T-helper 2 cell treated with Interferon-gamma antibody and Interleukin-4, amounts not matched to agents 5 μg/mL and 100 μg/mL, for 36 hours (primary cell): Measurements from ENCODE around the gene ALCAM.
"Not testable (repeated sequence)": the region's sequence is repeated elsewhere in the genome, so short reads cannot be mapped to it uniquely, and the experiment has no call there.

Source experiments
- DNase-seq: peaks from one replicate; pipeline ENCODE4 v3.0.0; 2021; ENCODE audit warnings: low spot score
- H3K27ac Mint-ChIP-seq: one replicate; pipeline ENCODE4 v1.8.0; 2021; ENCODE audit warnings: mild to moderate bottlenecking, mixed read lengths
- H3K27me3 Mint-ChIP-seq: one replicate; pipeline ENCODE4 v1.8.0; 2021; ENCODE audit warnings: low read depth, mixed read lengths
- H3K36me3 Mint-ChIP-seq: one replicate; pipeline ENCODE4 v1.8.0; 2021; ENCODE audit warnings: low read depth, mixed read lengths
- H3K4me1 Mint-ChIP-seq: one replicate; pipeline ENCODE4 v1.8.0; 2021; ENCODE audit warnings: low read depth, mixed read lengths
- H3K4me3 Mint-ChIP-seq: one replicate; pipeline ENCODE4 v1.8.0; 2022; ENCODE audit warnings: mild to moderate bottlenecking, moderate library complexity, mixed read lengths
- H3K9me3 Mint-ChIP-seq: one replicate; pipeline ENCODE4 v1.8.0; 2021; ENCODE audit warnings: mixed read lengths

The ALCAM gene

DNA sequence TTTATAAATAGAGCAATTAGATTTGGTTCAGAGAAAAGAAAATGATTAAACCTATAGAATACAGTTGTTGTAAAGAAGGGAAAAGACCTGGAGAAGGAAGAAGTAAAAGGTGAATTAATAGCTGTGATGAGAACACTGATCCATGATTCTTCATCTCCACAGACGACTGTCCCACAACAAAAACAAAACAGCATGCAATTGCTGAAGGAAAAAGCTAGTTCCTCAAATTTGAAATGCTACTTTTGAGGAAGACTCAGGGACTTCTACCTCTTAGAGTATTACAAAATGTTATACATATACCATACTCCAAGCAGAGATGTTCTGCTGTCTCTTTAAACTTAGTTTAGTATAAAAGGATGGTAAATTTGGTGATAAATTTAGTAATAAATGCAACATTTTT, 21.5 kb downstream of the ALCAM start:
- no peak overlapping the region for H3K27ac Mint-ChIP-seq
- no peak overlapping the region for H3K4me3 Mint-ChIP-seq
- peaks cover under 1% of the 10 kb centered on the region for H3K4me1 Mint-ChIP-seq
- H3K27me3 Mint-ChIP-seq: no peaks in the 10 kb centered on the region
- H3K9me3 Mint-ChIP-seq: peaks cover 20% of the 10 kb centered on the region
- no peak for DNase-seq
- no peaks in the 10 kb centered on the region for H3K36me3 Mint-ChIP-seq

DNA sequence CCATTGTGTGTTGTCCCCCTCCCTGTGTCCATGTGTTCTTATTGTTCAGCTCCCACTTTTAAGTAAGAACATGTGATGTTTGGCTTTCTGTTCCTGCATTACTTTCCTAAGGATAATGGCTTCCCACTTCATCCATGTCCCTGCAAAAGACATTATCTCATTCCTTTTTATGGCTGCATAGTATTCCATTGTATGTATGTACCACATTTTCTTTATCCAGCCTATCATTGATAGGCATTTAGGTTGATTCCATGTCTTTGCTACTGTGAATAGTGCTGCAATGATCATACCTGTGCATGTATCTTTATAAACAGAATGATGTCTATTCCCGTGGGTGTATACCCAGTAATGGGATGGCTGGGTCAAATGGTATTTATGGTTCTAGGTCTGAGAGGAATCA, 23.1 kb downstream of the ALCAM start:
- not testable (repeated sequence) for H3K36me3 Mint-ChIP-seq, H3K27me3 Mint-ChIP-seq, H3K4me3 Mint-ChIP-seq, H3K27ac Mint-ChIP-seq, H3K4me1 Mint-ChIP-seq, DNase-seq
- peaks cover 19% of the 10 kb centered on the region for H3K9me3 Mint-ChIP-seq

DNA sequence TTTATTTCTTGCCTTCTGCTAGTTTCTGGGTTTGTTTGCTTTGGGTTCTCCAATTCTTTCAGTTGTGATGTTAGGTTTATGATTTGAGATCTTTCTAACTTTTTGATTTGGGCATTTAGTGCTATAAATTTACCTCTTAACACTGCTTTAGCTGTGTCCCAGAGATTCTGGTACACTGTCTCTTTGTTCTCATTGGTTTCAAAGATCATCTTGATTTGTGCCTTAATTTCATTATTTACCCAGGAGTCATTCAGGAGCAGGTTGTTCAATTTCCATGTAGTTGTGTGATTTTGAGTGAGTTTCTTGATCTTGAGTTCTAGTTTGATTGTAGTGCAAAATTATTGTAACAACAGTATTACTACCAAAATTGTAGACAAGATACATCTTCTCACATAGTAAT, 25.9 kb downstream of the ALCAM start:
- H3K4me1 Mint-ChIP-seq, H3K4me3 Mint-ChIP-seq, H3K27me3 Mint-ChIP-seq, H3K36me3 Mint-ChIP-seq, H3K27ac Mint-ChIP-seq, DNase-seq: not testable (repeated sequence)
- peaks cover 19% of the 10 kb centered on the region for H3K9me3 Mint-ChIP-seq

DNA sequence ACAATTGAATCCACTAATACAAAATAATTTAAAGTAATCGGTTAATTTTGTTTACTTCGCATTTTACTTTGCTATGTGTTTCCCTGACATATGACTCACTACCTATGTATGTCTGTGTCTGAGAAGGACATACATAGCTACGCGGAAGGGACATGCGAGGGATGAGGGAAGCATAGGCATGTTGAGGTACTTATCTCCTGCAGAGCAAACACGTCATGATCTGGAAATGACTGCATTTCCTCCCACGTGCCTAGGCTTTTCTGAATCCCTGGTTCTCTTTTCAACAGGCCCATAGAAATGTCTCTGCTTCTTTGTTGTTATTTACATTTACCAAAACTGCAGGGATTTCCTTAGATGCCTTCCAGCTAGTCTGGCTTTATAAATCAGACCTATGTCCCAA, 27.5 kb downstream of the ALCAM start:
- DNase-seq: no peak
- H3K36me3 Mint-ChIP-seq: no peaks in the 10 kb centered on the region
- no peak overlapping the region for H3K4me3 Mint-ChIP-seq
- H3K27ac Mint-ChIP-seq: no peak overlapping the region
- no peaks in the 10 kb centered on the region for H3K4me1 Mint-ChIP-seq
- no peaks in the 10 kb centered on the region for H3K27me3 Mint-ChIP-seq
- H3K9me3 Mint-ChIP-seq: peaks cover 19% of the 10 kb centered on the region

DNA sequence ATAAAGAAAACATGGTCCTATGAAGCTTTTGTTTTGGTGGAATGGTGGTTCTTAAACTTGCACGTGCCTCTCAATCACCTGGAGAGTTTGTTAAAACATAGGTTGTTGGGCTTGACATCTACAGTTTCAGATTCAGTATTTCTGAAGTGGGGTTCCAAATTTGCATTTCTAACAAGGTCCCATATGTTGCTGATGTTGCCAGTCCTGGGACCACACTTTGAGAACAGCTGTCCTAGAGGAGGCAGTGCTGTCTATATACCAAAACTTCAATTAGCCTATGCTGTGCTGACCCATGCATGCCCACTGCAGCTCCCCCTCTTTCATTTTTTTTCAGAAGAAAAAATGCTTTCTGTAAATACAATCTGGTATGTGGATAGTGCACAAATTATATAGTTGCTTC, 31.3 kb downstream of the ALCAM start:
- Mint-ChIP-seq H3K4me1 (no peaks in the 10 kb centered on the region), H3K27me3 (no peaks in the 10 kb centered on the region), H3K9me3 (peaks cover 11% of the 10 kb centered on the region), H3K36me3 (no peaks in the 10 kb centered on the region), H3K4me3 (no peak overlapping the region), H3K27ac (no peak overlapping the region)
- no peak for DNase-seq

DNA sequence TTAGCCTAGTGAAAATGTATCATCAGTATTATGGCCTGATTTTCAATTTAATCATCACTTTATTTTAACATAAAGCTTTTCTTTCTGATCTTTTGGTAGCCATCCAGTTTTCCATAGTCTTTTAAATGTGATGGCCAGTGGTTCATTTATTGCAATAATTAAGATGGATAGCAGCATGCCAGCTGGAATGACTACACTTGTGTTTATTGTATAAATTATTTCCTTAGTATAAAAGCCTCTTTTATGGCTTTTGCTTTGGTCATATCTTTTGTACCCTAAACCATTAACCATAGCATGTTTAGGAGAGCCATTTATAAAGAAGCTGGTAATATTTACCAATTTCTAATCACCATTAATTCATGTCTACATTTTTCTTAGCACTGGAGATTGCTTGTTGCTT, 31.7 kb downstream of the ALCAM start:
- Mint-ChIP-seq H3K27ac (no peak overlapping the region), H3K9me3 (peaks cover 14% of the 10 kb centered on the region), H3K4me3 (no peak overlapping the region), H3K27me3 (no peaks in the 10 kb centered on the region), H3K36me3 (no peaks in the 10 kb centered on the region), H3K4me1 (no peaks in the 10 kb centered on the region)
- DNase-seq: no peak

DNA sequence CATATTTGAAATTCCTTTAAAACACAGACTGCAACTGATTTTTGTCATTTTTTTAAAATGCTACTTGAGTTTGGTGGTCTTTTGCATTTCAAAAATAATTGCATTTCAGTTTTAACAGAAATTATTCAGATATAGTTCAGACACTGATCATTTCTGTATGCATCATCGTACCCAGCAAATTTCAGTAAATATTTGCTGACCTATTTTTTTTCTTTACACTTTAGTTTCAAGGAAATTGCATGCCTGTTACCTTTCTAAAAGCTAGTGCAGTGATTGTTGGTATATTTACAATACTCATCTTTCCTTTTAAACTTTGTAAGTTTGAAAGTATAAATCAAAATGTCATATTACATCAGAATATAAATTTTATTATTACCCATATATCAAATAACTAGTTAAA, 32.4 kb downstream of the ALCAM start:
- Mint-ChIP-seq H3K36me3 (no peaks in the 10 kb centered on the region), H3K27ac (no peak overlapping the region), H3K27me3 (no peaks in the 10 kb centered on the region), H3K4me1 (no peaks in the 10 kb centered on the region), H3K4me3 (no peak overlapping the region), H3K9me3 (peaks cover 21% of the 10 kb centered on the region)
- no peak for DNase-seq

DNA sequence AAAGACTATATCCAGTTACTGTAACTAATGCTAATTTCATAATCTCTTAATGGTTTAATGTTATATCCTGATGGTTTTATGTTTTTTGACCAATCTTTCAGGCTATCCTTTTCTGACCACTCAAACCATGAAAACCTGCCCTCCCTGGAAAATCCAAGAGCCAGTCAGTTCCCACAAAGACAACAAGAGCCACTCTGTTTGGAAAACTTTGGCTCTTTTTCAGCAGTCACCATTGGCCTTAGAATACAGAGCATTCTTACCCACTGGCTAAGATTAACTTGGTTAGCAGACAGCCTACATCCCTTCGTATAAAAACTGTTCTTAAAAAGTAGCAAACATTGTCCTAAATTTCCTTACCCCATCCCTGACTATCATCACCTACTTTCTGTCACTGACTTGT, 32.9 kb downstream of the ALCAM start:
- H3K4me1 Mint-ChIP-seq: no peaks in the 10 kb centered on the region
- no peaks in the 10 kb centered on the region for H3K36me3 Mint-ChIP-seq
- H3K27ac Mint-ChIP-seq: no peak overlapping the region
- no peaks in the 10 kb centered on the region for H3K27me3 Mint-ChIP-seq
- H3K9me3 Mint-ChIP-seq: peaks cover 22% of the 10 kb centered on the region
- DNase-seq: no peak
- no peak overlapping the region for H3K4me3 Mint-ChIP-seq

DNA sequence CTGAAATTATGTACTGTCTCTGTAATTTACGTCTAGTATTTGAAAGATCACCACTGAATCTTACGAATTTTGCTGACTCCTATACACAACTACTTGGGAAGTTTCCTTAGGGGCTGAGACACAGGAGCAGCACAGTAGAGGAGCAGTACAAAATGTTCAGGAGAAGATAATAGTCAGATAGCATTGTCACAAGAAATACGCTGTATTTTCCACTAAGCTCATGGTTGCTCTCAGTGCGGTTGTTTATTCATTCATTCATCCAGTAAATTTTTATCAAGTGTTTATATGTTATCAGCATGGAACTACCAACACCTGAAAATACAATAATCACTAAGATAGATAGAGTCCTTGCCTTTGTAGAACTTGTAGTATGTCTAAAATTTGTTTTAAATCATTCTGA, 34.5 kb downstream of the ALCAM start:
- H3K36me3 Mint-ChIP-seq: no peaks in the 10 kb centered on the region
- no peak overlapping the region for H3K27ac Mint-ChIP-seq
- H3K4me1 Mint-ChIP-seq: no peaks in the 10 kb centered on the region
- DNase-seq: no peak
- H3K9me3 Mint-ChIP-seq: peaks cover 28% of the 10 kb centered on the region
- no peaks in the 10 kb centered on the region for H3K27me3 Mint-ChIP-seq
- H3K4me3 Mint-ChIP-seq: no peak overlapping the region

DNA sequence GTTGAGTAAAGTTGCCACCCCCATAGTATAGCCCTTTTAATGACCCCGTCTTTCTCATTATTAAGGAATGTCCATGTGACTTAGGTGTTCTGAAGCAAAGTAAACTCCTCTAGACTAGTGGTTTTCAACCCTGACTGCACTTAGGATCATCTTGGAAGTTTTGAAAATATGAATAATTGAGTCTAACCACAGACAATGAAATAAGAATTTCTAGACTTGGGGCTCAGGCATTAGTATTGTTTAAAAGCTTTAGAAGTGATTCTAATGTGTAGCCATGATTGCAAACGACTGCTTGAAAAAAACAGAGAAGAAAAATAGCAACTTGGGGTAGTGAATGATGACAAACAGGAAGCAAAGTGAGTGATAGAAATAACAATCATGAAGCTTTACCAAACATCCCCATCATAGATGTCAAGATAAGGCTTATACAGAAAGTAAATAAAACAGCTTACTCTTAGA, 35.0 kb downstream of the ALCAM start:
- no peaks in the 10 kb centered on the region for H3K4me1 Mint-ChIP-seq
- no peak for DNase-seq
- H3K4me3 Mint-ChIP-seq: no peak overlapping the region
- no peak overlapping the region for H3K27ac Mint-ChIP-seq
- H3K27me3 Mint-ChIP-seq: no peaks in the 10 kb centered on the region
- H3K36me3 Mint-ChIP-seq: no peaks in the 10 kb centered on the region
- peaks cover 32% of the 10 kb centered on the region for H3K9me3 Mint-ChIP-seq

DNA sequence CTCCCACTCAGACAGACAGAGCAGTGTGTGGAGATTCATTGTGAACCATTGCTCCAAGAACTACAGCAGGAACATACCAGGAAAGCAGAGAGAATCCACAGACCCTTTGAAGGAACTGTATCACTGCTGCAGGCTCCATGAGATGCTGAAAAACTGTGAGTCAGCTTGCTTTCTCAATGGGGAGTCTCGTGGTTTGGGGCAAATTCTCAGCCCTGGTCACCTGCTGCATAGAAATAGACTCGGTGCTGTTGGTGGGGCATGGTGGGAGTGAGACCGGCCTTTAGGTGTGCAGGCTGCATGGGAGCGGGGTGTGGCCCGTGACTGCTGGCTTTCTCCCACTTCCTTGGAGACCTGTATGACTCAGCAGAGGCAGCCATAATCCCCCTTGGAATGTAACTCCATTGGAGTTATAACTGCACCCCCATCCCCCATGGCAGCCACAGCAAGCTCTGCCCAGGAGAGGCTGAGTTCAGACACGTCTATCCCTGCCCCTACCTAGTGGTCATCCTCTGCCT, 35.6 kb downstream of the ALCAM start:
- H3K9me3 Mint-ChIP-seq: peaks cover 32% of the 10 kb centered on the region
- H3K36me3 Mint-ChIP-seq: no peaks in the 10 kb centered on the region
- no peaks in the 10 kb centered on the region for H3K27me3 Mint-ChIP-seq
- no peak overlapping the region for H3K27ac Mint-ChIP-seq
- H3K4me3 Mint-ChIP-seq: no peak overlapping the region
- no peaks in the 10 kb centered on the region for H3K4me1 Mint-ChIP-seq
- DNase-seq: no peak

DNA sequence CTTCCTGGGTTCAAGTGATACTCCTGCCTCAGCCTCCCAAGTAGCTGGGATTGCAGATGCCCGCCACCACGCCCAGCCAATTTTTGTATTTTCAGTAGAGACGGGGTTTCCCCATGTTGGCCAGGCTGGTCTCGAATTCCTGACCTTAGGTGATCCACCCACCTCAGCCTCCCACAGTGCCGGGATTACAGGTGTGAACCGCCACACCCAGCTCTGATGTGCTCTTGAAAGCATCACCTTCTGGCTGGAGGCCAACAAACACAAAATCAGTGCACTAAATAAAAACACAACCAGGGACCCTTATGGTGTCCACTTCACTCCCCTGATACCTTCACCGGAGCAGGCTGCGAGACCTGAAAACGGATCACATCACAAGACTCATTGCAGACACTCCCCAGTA, 36.3 kb downstream of the ALCAM start:
- H3K27me3 Mint-ChIP-seq, H3K4me1 Mint-ChIP-seq, H3K36me3 Mint-ChIP-seq, H3K4me3 Mint-ChIP-seq, DNase-seq, H3K27ac Mint-ChIP-seq: not testable (repeated sequence)
- H3K9me3 Mint-ChIP-seq: peaks cover 32% of the 10 kb centered on the region

DNA sequence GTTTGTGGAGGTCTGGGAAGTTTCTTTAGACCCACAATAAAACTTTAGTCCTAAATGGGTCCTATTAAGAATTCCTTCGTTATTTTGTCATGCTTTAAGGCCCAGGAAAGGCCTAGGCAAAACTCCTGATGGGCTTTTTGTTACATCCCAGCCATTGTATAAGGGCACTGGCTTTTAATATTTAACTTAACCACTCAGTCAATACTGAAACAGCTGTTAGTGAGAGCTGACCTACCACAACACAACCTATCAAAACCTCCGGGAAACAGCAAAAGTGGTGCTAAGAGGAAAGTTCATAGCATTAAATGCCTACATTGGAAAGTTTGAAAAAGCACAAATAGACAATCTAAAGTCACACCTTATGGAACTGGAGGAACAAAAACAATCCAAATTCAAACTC, 39.6 kb downstream of the ALCAM start:
- H3K4me1 Mint-ChIP-seq: no peaks in the 10 kb centered on the region
- H3K4me3 Mint-ChIP-seq: no peak overlapping the region
- DNase-seq: no peak
- no peaks in the 10 kb centered on the region for H3K36me3 Mint-ChIP-seq
- peaks cover 29% of the 10 kb centered on the region for H3K9me3 Mint-ChIP-seq
- H3K27me3 Mint-ChIP-seq: no peaks in the 10 kb centered on the region
- H3K27ac Mint-ChIP-seq: no peak overlapping the region

DNA sequence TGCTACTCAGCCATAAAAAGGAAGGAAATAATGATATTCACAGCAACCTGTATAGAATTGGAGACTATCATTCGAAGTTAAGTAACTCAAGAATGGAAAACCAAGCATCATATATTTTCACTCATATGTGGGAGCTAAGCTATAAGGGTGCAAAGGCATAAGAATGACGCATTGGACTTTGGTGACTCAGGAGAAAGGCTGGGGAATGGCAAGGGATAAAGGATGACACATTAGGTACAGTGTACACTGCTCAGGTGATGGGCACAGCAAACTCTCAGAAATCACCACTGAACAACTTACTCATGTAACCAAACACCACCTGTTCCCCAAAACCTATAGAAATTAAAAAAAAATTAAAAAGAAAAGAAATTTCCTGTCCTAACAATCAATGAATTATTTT, 42.7 kb downstream of the ALCAM start:
- no peaks in the 10 kb centered on the region for H3K4me1 Mint-ChIP-seq
- no peaks in the 10 kb centered on the region for H3K27me3 Mint-ChIP-seq
- no peak for DNase-seq
- H3K4me3 Mint-ChIP-seq: no peak overlapping the region
- H3K27ac Mint-ChIP-seq: no peak overlapping the region
- peaks cover 11% of the 10 kb centered on the region for H3K9me3 Mint-ChIP-seq
- H3K36me3 Mint-ChIP-seq: no peaks in the 10 kb centered on the region

DNA sequence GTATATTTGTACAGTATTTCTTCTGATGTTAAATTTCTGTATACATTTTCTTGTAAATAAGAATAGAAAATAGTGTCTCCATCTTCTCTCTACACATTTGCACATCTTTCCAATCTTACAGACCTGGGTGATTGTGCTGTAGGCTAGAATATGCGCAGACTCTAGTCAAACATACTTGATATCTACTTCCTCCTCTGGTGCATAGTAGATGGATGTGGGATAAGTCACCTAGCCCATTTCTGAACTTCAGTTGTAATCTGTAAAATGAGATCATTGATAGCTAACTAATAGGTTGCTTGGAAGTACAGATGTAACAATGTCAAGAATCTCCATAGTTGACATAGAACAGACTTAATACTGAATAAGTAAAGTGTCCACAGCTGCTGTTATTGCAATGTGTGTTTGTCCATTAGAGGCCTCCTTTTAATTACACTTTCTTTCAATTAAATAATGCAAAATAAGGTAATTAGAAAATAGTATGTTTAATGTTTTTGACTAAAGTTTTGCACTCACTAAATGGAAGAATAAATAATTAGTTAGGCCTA, 46.7 kb downstream of the ALCAM start:
- no peak for DNase-seq
- H3K27me3 Mint-ChIP-seq: no peaks in the 10 kb centered on the region
- H3K9me3 Mint-ChIP-seq: no peaks in the 10 kb centered on the region
- peaks cover 3% of the 10 kb centered on the region for H3K4me1 Mint-ChIP-seq
- H3K27ac Mint-ChIP-seq: no peak overlapping the region
- no peaks in the 10 kb centered on the region for H3K36me3 Mint-ChIP-seq
- no peak overlapping the region for H3K4me3 Mint-ChIP-seq
